Smooth muscle cell (in vitro differentiated cells): Measurements from ENCODE around the gene LCAT. TPM values are rescaled to one million over a fixed set of nuclear protein-coding genes. Genes with fewer than 3 reads are reported as not detected.
"Not testable (repeated sequence)": the region's sequence is repeated elsewhere in the genome, so short reads cannot be mapped to it uniquely, and the experiment has no call there.

ENCODE experiments used
- DNase-seq: peaks from one replicate; lab custom pipeline; 2025; ENCODE audit not compliant: unreplicated experiment; lab: John Stamatoyannopoulos, UW
- H2AFZ ChIP-seq: fragments of 200-600 bp; sonication (generic); 2 replicates; pipeline ENCODE4 v1.6.0; 2016; ENCODE audit warnings: antibody characterized with exemption, low read depth, mild to moderate bottlenecking
- H3F3A ChIP-seq: fragments of 200-600 bp; sonication (generic); 2 replicates; pipeline ENCODE4 v1.6.0; 2017; ENCODE audit warnings: antibody characterized with exemption, low read depth
- H3K27ac ChIP-seq: fragments of 200-600 bp; sonication (generic); 2 replicates; pipeline ENCODE4 v1.5.1; 2016; ENCODE audit warnings: low read depth, mild to moderate bottlenecking
- H3K27me3 ChIP-seq: fragments of 200-600 bp; sonication (generic); 2 replicates; pipeline ENCODE4 v1.6.1; 2016; ENCODE audit warnings: low read depth, mild to moderate bottlenecking
- H3K36me3 ChIP-seq: fragments of 200-600 bp; sonication (generic); 2 replicates; pipeline ENCODE4 v1.5.1; 2016; ENCODE audit warnings: low read depth
- H3K4me1 ChIP-seq: fragments of 200-600 bp; sonication (generic); 2 replicates; pipeline ENCODE4 v1.5.1; 2016; ENCODE audit warnings: low read depth
- H3K4me2 ChIP-seq: fragments of 200-600 bp; sonication (generic); 2 replicates; pipeline ENCODE4 v1.6.0; 2016; ENCODE audit warnings: mild to moderate bottlenecking
- H3K4me3 ChIP-seq: fragments of 200-600 bp; sonication (generic); 2 replicates; pipeline ENCODE4 v1.5.1; 2016; ENCODE audit warnings: mild to moderate bottlenecking
- H3K79me2 ChIP-seq: fragments of 200-600 bp; sonication (generic); 2 replicates; pipeline ENCODE4 v1.6.0; 2016; ENCODE audit warnings: low read depth, mild to moderate bottlenecking
- H3K9ac ChIP-seq: fragments of 200-600 bp; sonication (generic); 2 replicates; pipeline ENCODE4 v1.6.0; 2016; ENCODE audit warnings: low read depth
- H3K9me3 ChIP-seq: fragments of 200-600 bp; sonication (generic); replicated peaks from 2 replicates; pipeline ENCODE4 v1.5.1; 2016; ENCODE audit warnings: low read depth
- H4K20me1 ChIP-seq: fragments of 200-600 bp; sonication (generic); 2 replicates; pipeline ENCODE4 v1.6.0; 2016; ENCODE audit warnings: low read depth
- WGBS: methylation state at CpG from one replicate; pipeline ENCODE4 v1.1.7; 2016; ENCODE audit warnings: low lambda C conversion rate; 5-methylcytosine and 5-hydroxymethylcytosine counted together
- polyA plus RNA-seq: library from polyadenylated mRNA; unstranded; fragments of >200 nt; fragmentation: Nextera tagmentation; extraction: Ambion mirVana; gene quantifications from 2 replicates; pipeline ENCODE4 v1.2.1, GENCODE V29; 2016
- total RNA-seq: library from RNA; depleted of rRNA; stranded (reverse); fragments of >200 nt; gene quantifications from 2 replicates; pipeline ENCODE4 v1.2.3, GENCODE V29; 2014
- TF ChIP-seq, protein P1 (sequence below): fragments of 200-600 bp; sonication (generic); IDR thresholded peaks from 2 replicates; pipeline ENCODE4 v1.5.1; 2017; ENCODE audit warnings: borderline replicate concordance, mild to moderate bottlenecking, antibody characterized with exemption; ENCODE audit not compliant: insufficient read depth, poor library complexity, severe bottlenecking

Gene LCAT
- total and polyA plus RNA-seq, 2 experiments from 2014 or later, result 14.3 to 34.6 TPM

DNA sequence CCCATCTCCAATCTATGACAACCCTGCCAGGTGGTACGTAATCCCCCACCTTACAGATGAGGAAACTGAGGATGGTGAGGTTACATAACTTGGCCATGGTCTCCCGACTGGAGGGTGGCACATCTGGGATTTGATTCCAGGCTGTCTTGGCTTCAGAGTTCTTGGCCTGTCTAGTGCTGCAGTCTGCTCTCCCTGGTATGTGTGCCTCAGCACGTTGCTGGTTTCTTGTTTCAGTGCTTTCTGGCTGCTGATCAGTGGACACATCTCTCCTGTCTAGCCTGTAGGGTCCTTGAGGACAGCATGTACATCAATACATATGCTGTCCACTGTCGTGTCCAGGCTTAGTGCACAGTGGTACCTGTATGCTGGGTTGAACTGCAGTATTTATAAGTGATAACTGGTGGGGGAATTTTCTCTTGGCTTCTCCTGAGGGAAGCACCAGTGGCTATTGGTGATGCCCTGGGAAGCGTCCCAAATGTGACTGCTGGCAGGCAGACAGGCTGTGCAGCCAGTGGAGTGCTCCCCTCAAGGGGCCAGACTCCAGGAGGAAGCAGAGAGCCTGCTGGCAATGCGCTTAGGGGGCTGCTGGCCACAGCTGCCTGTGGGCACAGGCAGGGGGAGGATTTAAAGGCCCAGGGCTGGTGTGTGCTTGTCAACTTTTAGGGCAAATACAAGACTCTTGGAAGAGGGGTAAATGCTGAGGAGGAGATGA lies 26.6 kb downstream of the LCAT start:
- Histone ChIP-seq H3F3A (peaks cover 10% of the 10 kb centered on the region), H3K9me3 (no peaks in the 10 kb centered on the region), H3K27me3 (no peaks in the 10 kb centered on the region), H3K4me3 (no peak overlapping the region), H4K20me1 (peaks cover 91% of the 10 kb centered on the region), H3K4me2 (no peak overlapping the region), H2AFZ (no peak overlapping the region), H3K9ac (peak overlapping the region; percentile 36), H3K36me3 (no peaks in the 10 kb centered on the region), H3K27ac (peak overlapping the region; percentile 79), H3K4me1 (no peaks in the 10 kb centered on the region), H3K79me2 (peaks cover 24% of the 10 kb centered on the region)
- no peak for DNase-seq
- TF ChIP-seq, protein P1, sequence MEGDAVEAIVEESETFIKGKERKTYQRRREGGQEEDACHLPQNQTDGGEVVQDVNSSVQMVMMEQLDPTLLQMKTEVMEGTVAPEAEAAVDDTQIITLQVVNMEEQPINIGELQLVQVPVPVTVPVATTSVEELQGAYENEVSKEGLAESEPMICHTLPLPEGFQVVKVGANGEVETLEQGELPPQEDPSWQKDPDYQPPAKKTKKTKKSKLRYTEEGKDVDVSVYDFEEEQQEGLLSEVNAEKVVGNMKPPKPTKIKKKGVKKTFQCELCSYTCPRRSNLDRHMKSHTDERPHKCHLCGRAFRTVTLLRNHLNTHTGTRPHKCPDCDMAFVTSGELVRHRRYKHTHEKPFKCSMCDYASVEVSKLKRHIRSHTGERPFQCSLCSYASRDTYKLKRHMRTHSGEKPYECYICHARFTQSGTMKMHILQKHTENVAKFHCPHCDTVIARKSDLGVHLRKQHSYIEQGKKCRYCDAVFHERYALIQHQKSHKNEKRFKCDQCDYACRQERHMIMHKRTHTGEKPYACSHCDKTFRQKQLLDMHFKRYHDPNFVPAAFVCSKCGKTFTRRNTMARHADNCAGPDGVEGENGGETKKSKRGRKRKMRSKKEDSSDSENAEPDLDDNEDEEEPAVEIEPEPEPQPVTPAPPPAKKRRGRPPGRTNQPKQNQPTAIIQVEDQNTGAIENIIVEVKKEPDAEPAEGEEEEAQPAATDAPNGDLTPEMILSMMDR, result no peak
- WGBS, result 78% methylated on average over 6 of the region's 6 CpGs

DNA sequence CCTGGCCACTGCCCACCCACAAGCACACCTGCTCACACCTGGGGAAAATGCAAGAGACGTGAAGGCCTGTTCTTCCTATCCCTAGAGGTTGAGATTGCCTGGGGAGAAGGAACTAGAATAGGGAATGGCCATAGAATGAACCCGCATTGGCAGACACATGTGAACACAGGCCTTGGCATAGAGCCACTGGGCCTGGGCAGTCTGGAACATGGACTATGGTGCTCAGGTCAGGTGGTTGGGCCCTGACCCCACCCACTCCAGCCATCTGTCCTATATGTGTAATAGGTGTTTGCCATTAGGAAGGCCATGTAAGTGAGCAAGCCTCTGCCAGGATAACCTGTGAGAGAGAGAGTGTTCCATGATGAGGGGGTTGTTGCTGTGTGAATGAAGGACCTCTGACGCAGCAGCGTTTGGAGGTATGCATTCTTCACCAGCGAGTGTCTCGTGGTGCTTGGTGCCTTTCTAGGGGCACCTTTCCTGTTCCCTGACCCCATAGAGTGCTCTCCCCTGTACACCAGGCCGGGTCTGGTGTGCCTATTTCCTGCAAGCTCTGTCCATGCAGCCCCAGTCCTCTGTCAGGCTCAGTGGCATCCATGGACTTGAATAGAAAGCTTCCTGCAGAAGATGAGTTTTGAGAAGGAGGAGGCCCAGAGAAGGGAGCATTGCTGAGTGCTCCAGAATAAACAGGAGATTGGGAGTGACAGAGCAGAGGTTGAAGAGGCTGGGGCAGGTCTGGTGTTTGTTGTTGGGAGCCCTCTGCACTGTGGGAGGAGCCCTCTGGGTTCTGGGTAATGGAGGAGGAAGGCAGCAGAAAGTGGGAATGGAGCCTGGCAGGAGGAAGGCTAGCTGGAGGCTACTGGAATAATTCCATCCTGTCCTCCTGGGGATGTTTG lies 27.8 kb downstream of the LCAT start:
- Histone ChIP-seq H2AFZ (no peak overlapping the region), H3K36me3 (no peaks in the 10 kb centered on the region), H3K27me3 (no peaks in the 10 kb centered on the region), H3K27ac (no peak overlapping the region), H3K4me1 (no peaks in the 10 kb centered on the region), H3K79me2 (peaks cover 24% of the 10 kb centered on the region), H3K4me3 (no peak overlapping the region), H3K4me2 (no peak overlapping the region), H3K9ac (no peak overlapping the region), H3K9me3 (no peaks in the 10 kb centered on the region), H3F3A (peaks cover 10% of the 10 kb centered on the region), H4K20me1 (peaks cover 89% of the 10 kb centered on the region)
- WGBS, result 87% methylated on average over 7 of the region's 7 CpGs
- TF ChIP-seq, protein P1, result no peak
- no peak for DNase-seq

DNA sequence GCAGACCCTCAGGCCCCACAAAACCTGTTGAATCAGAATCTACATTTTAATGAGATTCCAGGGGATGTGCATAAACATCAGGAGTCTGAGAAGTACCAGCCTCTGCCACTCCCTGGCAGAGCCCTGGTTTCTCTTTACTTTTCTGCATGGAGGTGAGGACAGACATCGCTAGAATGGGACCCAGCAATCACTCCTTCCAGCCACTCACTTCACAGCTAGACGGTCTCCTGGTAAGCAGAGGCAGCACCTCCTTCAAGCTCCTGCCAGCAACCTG lies 28.5 kb downstream of the LCAT start:
- Histone ChIP-seq H4K20me1 (peaks cover 89% of the 10 kb centered on the region), H3F3A (peaks cover 10% of the 10 kb centered on the region), H3K79me2 (peaks cover 20% of the 10 kb centered on the region)
- WGBS, result 59% methylated on average over 2 of the region's 2 CpGs
- not testable (repeated sequence) for H2AFZ ChIP-seq, H3K4me1 ChIP-seq, H3K9me3 ChIP-seq, H3K27ac ChIP-seq, H3K27me3 ChIP-seq, H3K4me3 ChIP-seq, H3K36me3 ChIP-seq, DNase-seq, H3K9ac ChIP-seq, H3K4me2 ChIP-seq

- Histone ChIP-seq H3K4me3 (no peak overlapping the region), H2AFZ (no peak overlapping the region), H3K36me3 (no peaks in the 10 kb centered on the region), H3K4me1 (no peaks in the 10 kb centered on the region), H3F3A (peaks cover 10% of the 10 kb centered on the region), H3K79me2 (peaks cover 15% of the 10 kb centered on the region), H3K9ac (no peak overlapping the region), H3K27me3 (no peaks in the 10 kb centered on the region), H3K27ac (no peak overlapping the region), H3K4me2 (no peak overlapping the region), H3K9me3 (no peaks in the 10 kb centered on the region), H4K20me1 (peaks cover 86% of the 10 kb centered on the region)
- DNase-seq, result no peak
- TF ChIP-seq, protein P1, result no peak
- WGBS, result 73% methylated on average over 7 of the region's 7 CpGs
These were observed 29.0 kb downstream of the LCAT start for GRCh38 chr16:67914758-67915495.
